ENCODE results near the gene TTC7B.
A peak's percentile ranks its signal among the peaks of the same experiment; 100 is the strongest.

Gene TTC7B

DNA sequence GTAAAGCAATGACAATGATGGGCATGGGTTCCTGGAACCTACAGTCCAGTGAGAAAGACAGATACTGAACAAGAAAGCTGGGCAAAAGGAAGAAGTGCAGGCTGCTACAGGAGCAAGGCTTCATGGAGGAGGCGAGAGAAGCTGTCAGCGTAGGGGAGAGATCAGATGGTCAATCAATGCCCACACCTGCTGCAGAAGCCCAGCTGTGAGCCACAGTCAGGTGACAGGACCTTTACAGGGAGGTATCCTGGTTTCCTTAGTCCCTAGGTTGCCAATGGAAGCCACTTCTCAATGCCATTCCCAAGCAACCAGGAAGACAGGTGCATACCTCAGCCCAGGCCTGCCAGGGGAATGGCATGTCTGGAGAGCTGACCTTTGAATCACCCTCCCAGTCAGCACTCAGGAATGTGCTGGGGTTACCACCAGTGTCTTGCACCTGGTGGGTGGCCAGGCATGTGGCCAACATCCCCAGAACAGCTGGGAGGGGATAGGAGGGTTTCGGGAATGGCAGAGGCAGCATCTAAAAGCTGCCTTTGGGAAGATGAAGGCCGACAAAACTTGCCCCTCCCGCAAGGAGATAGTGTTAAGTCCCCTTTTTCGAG lies 170.3 kb downstream of the TTC7B start:
- Mint-ChIP-seq H3K27me3 (ENCODE audit: low read depth) (no peaks in the 10 kb centered on the region), H3K4me3 (no peak overlapping the region), H3K27ac (peak overlapping the region in 1 of 3 experiments; percentile 74), H3K4me1 (peaks cover 73% of the 10 kb centered on the region), H3K36me3 (ENCODE audit: low read depth) (peaks cover 37% of the 10 kb centered on the region), H3K9me3 (no peaks in the 10 kb centered on the region)
- TF ChIP-seq, protein P1, sequence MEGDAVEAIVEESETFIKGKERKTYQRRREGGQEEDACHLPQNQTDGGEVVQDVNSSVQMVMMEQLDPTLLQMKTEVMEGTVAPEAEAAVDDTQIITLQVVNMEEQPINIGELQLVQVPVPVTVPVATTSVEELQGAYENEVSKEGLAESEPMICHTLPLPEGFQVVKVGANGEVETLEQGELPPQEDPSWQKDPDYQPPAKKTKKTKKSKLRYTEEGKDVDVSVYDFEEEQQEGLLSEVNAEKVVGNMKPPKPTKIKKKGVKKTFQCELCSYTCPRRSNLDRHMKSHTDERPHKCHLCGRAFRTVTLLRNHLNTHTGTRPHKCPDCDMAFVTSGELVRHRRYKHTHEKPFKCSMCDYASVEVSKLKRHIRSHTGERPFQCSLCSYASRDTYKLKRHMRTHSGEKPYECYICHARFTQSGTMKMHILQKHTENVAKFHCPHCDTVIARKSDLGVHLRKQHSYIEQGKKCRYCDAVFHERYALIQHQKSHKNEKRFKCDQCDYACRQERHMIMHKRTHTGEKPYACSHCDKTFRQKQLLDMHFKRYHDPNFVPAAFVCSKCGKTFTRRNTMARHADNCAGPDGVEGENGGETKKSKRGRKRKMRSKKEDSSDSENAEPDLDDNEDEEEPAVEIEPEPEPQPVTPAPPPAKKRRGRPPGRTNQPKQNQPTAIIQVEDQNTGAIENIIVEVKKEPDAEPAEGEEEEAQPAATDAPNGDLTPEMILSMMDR (IDR thresholded peaks at IDR 0.05; ENCODE audit: unreplicated experiment in 3 of 3), result no peak

DNA sequence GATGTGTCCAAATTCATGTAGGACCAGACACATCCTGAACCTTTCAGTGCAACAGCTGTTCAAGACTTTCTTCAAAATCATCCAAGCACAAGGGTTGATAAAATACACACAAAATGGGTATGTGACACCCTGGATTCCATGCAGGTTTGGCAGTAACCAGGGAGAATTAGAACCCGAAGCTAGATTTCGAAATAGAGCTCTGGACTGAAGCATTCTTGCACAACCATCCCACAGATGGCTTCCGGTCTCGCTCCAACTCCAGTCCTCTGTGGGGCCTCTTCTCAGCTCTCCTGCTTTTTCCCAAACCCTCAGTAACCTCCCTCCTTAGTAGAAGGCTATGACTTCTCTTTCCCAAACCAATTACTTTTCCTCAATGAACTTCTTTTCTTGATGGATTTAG lies 171.3 kb downstream of the TTC7B start:
- Mint-ChIP-seq H3K4me1 (peaks cover 71% of the 10 kb centered on the region), H3K4me3 (no peak overlapping the region), H3K27me3 (ENCODE audit: low read depth) (no peaks in the 10 kb centered on the region), H3K27ac (no peak overlapping the region), H3K36me3 (ENCODE audit: low read depth) (peaks cover 37% of the 10 kb centered on the region), H3K9me3 (no peaks in the 10 kb centered on the region)
- TF ChIP-seq, protein P1 (IDR thresholded peaks at IDR 0.05; ENCODE audit: unreplicated experiment in 3 of 3), result no peak

DNA sequence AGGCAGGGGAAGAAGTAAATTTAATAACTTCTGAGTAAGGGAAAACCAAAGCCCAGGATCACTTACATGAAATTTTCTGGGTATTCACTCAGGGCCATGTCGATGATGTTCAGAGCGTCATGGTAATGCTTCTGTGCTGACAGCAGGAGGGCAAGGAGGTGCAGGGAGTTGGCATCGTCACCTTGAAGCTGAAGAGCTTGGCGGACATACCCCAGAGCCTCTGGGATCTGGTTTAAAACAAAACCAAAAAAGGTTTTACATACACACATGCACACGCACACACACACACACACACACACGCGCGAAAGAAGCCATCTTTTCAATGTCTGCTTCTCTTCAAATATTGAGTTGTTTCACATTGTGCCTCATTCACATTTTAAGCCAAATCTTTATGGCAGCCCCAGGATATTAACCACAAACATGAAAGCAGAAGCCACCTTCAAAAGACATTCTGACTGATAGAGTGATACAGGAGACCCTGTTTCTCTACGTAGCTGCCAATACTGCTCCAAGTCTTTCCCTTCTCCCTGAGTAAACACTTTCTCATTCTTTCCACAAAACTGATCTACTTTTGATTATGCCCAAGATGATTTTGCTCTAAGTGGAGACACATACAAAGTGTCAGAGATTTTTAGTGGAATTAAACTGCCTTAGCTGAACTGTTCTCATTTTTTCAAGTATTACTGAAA lies 172.1 kb downstream of the TTC7B start:
- H3K4me1 Mint-ChIP-seq, result peaks cover 68% of the 10 kb centered on the region
- no peak overlapping the region for H3K4me3 Mint-ChIP-seq

DNA sequence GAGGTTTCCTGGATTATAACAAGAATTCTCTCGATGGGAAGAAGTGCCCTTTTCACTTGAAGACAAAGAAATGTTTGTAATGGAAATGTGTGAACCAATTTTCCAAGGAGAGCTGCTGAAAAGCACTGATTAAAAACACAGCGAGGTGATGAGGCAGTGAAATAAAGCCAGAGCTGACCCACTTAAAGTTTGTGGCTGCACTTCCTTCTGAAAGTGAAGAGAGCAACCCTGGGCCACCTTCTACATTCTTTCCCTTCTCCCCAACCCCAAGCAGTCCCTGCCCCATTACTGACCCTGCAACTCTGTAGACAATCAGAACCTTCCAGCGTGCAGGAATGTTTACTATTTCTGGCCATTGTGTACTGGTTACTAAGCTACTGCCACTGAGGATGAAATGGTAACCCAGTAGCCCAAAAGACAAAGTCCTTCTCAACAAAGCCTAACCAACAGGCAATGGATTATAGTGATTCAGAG lies 173.9 kb downstream of the TTC7B start:
- peak overlapping the region; percentile 48 to 82 (median 49) for H3K27ac Mint-ChIP-seq
- TF ChIP-seq, protein P1 (IDR thresholded peaks at IDR 0.05; ENCODE audit: unreplicated experiment in 3 of 3), result no peak

More for the DNA sequence above, 172.1 kb downstream of the TTC7B start:
- Mint-ChIP-seq H3K27me3 (ENCODE audit: low read depth) (no peaks in the 10 kb centered on the region), H3K36me3 (ENCODE audit: low read depth) (peaks cover 39% of the 10 kb centered on the region), H3K9me3 (no peaks in the 10 kb centered on the region), H3K27ac (peak overlapping the region in 1 of 3 experiments; percentile 49)
- TF ChIP-seq, protein P1 (IDR thresholded peaks at IDR 0.05; ENCODE audit: unreplicated experiment in 3 of 3), result no peak

DNA sequence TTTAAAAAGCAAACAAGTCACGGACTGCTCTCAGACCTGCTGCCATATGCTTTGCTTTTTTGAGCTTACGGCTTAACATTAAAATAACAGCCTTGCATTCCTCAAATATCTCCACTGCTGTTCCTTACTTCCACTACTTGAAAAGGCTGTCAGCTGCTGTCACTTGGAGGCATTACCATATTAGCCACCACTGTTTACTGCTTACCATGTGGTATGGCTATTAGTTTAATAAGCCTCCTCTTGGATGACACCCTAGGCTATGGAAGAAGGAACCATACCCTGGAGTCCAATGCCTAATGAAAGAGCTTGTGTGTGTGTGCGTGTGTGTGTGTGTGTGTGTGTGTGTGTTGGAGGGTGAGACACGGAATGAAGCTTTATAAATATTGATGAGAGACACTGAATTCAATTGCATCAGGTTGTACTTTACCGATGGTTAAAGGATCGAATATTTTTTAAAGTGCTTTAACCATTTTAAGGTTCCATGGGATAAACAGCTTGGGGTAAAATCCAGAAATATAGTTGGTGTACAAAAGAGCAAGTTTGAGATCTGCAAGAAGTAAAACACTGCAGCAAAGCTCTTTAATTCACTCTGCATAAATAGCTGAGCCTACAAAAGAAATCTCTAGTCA lies 174.5 kb downstream of the TTC7B start:
- Mint-ChIP-seq H3K27ac (peak overlapping the region; percentile 46 to 82 (median 49)), H3K27me3 (ENCODE audit: low read depth) (no peaks in the 10 kb centered on the region), H3K36me3 (ENCODE audit: low read depth) (peaks cover 46% of the 10 kb centered on the region), H3K4me1 (peaks cover 56% of the 10 kb centered on the region), H3K9me3 (no peaks in the 10 kb centered on the region), H3K4me3 (peak overlapping the region in 1 of 3 experiments; percentile 21)
- TF ChIP-seq, protein P1 (IDR thresholded peaks at IDR 0.05; ENCODE audit: unreplicated experiment in 3 of 3), result no peak

More for the DNA sequence above, 173.9 kb downstream of the TTC7B start:
- H3K9me3 Mint-ChIP-seq, result no peaks in the 10 kb centered on the region
- peaks cover 61% of the 10 kb centered on the region for H3K4me1 Mint-ChIP-seq
- peaks cover 46% of the 10 kb centered on the region for H3K36me3 Mint-ChIP-seq (ENCODE audit: low read depth)
- peak overlapping the region in 2 of 3 experiments; percentile 3 to 18 for H3K4me3 Mint-ChIP-seq
- no peaks in the 10 kb centered on the region for H3K27me3 Mint-ChIP-seq (ENCODE audit: low read depth)

All from nephron (organoid).